H7 (cell line): ENCODE results near the gene CXorf49. TPM values are rescaled to one million over a fixed set of nuclear protein-coding genes. Genes with fewer than 3 reads are reported as not detected.
"Not testable (repeated sequence)": the region's sequence is repeated elsewhere in the genome, so short reads cannot be mapped to it uniquely, and the experiment has no call there.

Experiments
- DNase-seq: peaks from one replicate; pipeline ENCODE4 v3.0.0; 2012
- H3K27me3 ChIP-seq: 2 replicates; pipeline ENCODE4 v1.6.0; 2011; ENCODE audit warnings: mild to moderate bottlenecking, low read length; ENCODE audit not compliant: control insufficient read depth, insufficient read depth
- H3K36me3 ChIP-seq: replicated peaks from 2 replicates; pipeline ENCODE4 v1.5.1; 2011; ENCODE audit warnings: low read length; ENCODE audit not compliant: control insufficient read depth, insufficient read depth
- H3K4me3 ChIP-seq: 2 replicates; pipeline ENCODE4 v1.5.1; 2011; ENCODE audit warnings: low read depth, mild to moderate bottlenecking, control low read depth, low read length, moderate library complexity; ENCODE audit not compliant: insufficient read depth
- total RNA-seq: library from RNA; depleted of rRNA; stranded (reverse); fragments of >200 nt; shearing (Covaris generic); gene quantifications from 2 replicates; pipeline ENCODE4 v1.2.3, GENCODE V29; 2014; rRNA removed

The CXorf49 gene
- not detected in 2 replicates for total RNA-seq

DNA sequence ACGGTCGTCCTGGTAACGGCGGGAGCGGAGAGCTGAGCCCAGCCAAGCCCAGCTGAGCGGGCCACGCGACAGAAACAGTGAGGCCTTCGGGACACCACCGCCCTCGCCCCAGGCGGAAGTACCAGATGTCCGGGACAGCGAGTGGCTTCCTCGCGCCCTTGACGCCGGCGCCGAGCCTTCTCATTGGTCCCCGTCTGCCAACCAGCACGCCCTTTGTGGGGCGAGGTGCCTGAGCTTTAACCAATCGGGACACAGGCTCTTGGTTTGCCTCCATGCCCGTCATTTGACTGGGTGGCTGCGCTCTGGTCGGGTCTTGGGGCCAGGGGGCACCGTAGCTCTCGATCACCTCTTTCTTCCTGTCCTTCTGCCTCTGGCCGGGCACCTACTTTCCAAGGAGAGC lies at the start of gene CXorf49:
Gene CXorf49 (minus strand): TSS at position 101 of the 400 bp plus-strand sequence. CDS start 134 bp downstream, outside the sequence.
- H3K4me3 ChIP-seq, H3K27me3 ChIP-seq, H3K36me3 ChIP-seq, DNase-seq: not testable (repeated sequence)

DNA sequence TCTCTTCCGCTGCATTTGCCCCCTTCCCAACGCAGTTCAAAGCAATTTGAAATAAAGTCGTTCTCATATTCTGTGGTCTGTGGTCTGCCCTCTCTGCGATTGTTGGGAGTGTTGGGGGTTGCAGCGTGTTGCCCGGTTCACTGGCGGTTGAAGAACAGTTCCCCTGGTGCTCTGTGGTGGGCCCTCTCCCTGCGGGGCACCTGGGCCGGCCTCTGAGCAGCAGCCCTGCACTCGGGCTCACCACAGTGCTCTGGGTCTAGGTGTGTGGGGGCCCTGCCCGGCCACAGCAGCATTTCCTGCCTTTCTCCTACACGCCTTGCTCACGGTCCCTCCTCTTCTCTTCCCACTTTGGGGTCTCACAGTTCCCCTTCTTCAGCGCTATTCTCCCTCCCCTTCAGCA lies 49.0 kb upstream of the CXorf49 start:
- not testable (repeated sequence) for H3K4me3 ChIP-seq, DNase-seq, H3K27me3 ChIP-seq, H3K36me3 ChIP-seq

DNA sequence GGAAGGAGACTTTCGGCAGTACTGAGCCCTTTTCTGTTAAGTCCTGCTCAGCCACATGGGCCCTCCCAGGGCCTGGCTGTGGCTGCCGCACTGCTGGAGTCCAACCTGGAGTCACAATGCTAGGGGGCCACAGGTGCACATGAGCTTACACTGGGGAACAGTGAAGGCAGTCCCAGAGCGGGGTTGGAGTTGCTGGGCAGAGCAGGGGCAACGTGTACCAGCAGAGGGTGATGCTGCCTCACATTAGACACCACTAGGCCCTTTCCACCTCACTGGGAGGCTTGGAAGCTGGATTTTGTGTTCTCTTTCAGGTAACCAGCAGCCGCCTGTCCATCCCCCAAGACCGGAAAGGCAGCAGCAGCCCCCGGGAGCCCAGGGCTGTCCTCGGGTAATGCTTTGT lies 47.5 kb upstream of the CXorf49 start:
- not testable (repeated sequence) for DNase-seq, H3K36me3 ChIP-seq, H3K4me3 ChIP-seq, H3K27me3 ChIP-seq

DNA sequence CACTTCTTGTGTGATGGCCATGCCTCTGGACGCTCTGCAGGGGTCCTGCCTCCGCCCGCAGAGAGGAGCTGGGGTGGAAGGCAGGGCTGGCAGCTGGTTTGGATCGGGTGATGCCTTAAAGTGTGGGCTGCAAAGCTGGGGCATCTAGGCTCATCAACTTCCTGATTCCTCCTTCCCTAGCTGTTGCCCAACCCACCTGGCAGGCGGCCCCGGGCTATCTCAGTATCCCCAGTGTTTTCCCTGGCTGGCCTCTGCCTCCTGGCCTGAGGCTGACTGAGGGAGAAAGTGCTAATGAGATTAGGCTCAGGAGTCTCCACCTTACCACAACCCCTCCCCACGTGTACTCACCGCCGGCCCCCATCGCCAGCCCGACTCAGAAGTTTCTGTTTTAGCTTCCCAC lies 46.7 kb upstream of the CXorf49 start:
- H3K4me3 ChIP-seq, H3K36me3 ChIP-seq, H3K27me3 ChIP-seq, DNase-seq: not testable (repeated sequence)

DNA sequence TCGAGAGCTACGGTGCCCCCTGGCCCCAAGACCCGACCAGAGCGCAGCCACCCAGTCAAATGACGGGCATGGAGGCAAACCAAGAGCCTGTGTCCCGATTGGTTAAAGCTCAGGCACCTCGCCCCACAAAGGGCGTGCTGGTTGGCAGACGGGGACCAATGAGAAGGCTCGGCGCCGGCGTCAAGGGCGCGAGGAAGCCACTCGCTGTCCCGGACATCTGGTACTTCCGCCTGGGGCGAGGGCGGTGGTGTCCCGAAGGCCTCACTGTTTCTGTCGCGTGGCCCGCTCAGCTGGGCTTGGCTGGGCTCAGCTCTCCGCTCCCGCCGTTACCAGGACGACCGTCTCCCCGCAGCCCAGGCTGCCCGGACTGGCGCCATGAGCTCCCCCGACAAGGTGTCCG lies 45.0 kb upstream of the CXorf49 start, which contains the start of gene CXorf49B:
Gene CXorf49B (plus strand): TSS at position 301 of the 400 bp plus-strand sequence. CDS start 75 bp downstream, at position 376.
- H3K36me3 ChIP-seq = not testable (repeated sequence)

DNA sequence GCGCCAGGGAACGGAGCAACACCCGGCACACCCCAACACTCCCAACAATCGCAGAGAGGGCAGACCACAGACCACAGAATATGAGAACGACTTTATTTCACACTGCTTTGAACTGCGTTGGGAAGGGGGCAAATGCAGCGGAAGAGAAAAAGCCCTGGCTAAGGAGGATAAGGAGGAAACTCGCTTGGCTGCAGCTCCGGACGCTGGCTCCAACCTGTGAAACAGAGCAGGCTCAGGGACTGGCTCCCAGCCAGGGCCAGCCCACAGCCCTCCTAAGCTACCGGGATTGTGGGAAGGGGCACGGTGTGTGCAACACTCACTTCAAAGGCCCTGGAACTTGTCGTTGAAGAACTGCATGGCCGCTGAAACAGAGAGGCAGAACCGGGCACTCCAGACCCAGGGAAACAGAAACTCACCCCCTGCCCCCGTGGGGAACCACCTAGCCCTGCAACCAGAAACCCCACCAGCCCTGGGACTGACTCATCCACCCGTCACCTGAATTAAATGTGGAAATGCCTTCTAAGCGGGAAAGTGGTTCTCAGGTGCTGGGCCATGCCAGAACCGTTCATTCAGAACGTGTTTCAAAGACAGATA lies 42.7 kb upstream of the CXorf49 start:
- H3K27me3 ChIP-seq, DNase-seq, H3K36me3 ChIP-seq, H3K4me3 ChIP-seq: not testable (repeated sequence)

More for the DNA sequence above, 45.0 kb upstream of the CXorf49 start, which contains the start of gene CXorf49B:
- DNase-seq, H3K4me3 ChIP-seq, H3K27me3 ChIP-seq: not testable (repeated sequence)

DNA sequence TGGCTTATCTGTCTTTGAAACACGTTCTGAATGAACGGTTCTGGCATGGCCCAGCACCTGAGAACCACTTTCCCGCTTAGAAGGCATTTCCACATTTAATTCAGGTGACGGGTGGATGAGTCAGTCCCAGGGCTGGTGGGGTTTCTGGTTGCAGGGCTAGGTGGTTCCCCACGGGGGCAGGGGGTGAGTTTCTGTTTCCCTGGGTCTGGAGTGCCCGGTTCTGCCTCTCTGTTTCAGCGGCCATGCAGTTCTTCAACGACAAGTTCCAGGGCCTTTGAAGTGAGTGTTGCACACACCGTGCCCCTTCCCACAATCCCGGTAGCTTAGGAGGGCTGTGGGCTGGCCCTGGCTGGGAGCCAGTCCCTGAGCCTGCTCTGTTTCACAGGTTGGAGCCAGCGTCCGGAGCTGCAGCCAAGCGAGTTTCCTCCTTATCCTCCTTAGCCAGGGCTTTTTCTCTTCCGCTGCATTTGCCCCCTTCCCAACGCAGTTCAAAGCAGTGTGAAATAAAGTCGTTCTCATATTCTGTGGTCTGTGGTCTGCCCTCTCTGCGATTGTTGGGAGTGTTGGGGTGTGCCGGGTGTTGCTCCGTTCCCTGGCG lies 2.3 kb upstream of the CXorf49 start:
- DNase-seq, H3K27me3 ChIP-seq, H3K36me3 ChIP-seq, H3K4me3 ChIP-seq: not testable (repeated sequence)

DNA sequence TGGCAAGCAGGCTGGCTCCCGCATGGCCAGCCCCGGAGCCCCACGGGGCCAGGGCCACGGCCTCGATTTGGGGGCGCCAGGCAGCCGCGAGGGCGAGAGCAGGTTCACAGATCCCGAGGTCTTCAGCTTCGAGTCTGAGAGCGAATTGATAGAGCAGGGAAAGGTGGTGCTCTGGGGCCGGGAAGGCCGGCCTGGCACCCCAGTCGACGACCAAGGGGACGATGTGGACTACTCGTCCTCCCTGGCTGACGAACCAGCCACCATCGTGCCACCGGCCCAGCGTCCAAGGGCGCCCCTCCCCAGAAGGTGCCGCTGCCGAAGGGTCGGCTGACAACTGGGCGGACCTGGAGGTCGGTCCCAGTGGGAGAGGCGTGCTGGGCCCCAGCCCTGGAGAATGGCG lies 1.1 kb upstream of the CXorf49 start:
- H3K36me3 ChIP-seq, H3K4me3 ChIP-seq, DNase-seq, H3K27me3 ChIP-seq: not testable (repeated sequence)

DNA sequence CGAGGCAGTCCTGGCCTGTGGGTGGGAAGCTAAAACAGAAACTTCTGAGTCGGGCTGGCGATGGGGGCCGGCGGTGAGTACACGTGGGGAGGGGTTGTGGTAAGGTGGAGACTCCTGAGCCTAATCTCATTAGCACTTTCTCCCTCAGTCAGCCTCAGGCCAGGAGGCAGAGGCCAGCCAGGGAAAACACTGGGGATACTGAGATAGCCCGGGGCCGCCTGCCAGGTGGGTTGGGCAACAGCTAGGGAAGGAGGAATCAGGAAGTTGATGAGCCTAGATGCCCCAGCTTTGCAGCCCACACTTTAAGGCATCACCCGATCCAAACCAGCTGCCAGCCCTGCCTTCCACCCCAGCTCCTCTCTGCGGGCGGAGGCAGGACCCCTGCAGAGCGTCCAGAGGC lies 1.8 kb downstream of the CXorf49 start:
- H3K36me3 ChIP-seq, H3K27me3 ChIP-seq, DNase-seq, H3K4me3 ChIP-seq: not testable (repeated sequence)

DNA sequence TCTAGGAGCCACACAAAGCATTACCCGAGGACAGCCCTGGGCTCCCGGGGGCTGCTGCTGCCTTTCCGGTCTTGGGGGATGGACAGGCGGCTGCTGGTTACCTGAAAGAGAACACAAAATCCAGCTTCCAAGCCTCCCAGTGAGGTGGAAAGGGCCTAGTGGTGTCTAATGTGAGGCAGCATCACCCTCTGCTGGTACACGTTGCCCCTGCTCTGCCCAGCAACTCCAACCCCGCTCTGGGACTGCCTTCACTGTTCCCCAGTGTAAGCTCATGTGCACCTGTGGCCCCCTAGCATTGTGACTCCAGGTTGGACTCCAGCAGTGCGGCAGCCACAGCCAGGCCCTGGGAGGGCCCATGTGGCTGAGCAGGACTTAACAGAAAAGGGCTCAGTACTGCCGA lies 2.5 kb downstream of the CXorf49 start:
- H3K4me3 ChIP-seq, DNase-seq, H3K27me3 ChIP-seq, H3K36me3 ChIP-seq: not testable (repeated sequence)

DNA sequence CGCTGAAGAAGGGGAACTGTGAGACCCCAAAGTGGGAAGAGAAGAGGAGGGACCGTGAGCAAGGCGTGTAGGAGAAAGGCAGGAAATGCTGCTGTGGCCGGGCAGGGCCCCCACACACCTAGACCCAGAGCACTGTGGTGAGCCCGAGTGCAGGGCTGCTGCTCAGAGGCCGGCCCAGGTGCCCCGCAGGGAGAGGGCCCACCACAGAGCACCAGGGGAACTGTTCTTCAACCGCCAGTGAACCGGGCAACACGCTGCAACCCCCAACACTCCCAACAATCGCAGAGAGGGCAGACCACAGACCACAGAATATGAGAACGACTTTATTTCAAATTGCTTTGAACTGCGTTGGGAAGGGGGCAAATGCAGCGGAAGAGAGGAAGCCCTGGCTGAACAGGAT lies 4.0 kb downstream of the CXorf49 start:
- H3K36me3 ChIP-seq, H3K4me3 ChIP-seq, H3K27me3 ChIP-seq, DNase-seq: not testable (repeated sequence)

DNA sequence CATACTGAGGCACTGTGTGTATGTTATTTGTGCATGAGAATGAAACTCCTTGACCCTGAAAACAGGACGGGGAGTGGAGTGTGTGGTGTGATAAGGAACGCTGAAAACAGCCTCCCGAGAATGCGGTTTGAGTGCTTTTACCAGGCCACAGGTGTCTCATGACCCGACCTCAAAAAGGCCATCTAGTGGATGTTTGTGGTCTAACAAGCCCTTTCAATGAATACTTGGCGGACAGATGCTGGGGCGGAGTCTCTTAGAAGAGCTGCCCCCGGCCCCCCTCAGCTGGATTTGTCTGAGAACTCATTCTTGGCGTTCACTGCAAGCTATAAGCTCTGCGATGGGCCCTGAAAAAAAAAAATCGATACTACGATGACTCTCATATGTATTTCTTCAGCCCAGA lies 15.2 kb downstream of the CXorf49 start:
- H3K4me3 ChIP-seq, H3K27me3 ChIP-seq, DNase-seq, H3K36me3 ChIP-seq: not testable (repeated sequence)

DNA sequence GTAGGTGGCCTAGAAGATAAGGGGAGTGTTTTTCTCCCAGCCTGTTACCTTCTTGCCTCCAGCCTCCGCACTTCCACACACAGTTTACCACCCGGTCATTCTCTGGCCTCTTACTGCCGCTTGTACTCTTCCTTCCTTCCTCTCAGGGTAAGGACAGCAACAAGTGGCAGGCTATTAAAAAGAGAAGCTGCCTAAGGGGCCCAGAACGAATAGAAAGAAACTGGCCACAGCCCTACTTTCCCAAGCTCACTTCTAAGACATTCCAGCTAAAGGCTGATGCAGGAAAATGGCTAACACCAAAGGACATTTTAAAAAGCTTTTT lies 19.1 kb downstream of the CXorf49 start:
- H3K36me3 ChIP-seq, H3K27me3 ChIP-seq, H3K4me3 ChIP-seq, DNase-seq: not testable (repeated sequence)

DNA sequence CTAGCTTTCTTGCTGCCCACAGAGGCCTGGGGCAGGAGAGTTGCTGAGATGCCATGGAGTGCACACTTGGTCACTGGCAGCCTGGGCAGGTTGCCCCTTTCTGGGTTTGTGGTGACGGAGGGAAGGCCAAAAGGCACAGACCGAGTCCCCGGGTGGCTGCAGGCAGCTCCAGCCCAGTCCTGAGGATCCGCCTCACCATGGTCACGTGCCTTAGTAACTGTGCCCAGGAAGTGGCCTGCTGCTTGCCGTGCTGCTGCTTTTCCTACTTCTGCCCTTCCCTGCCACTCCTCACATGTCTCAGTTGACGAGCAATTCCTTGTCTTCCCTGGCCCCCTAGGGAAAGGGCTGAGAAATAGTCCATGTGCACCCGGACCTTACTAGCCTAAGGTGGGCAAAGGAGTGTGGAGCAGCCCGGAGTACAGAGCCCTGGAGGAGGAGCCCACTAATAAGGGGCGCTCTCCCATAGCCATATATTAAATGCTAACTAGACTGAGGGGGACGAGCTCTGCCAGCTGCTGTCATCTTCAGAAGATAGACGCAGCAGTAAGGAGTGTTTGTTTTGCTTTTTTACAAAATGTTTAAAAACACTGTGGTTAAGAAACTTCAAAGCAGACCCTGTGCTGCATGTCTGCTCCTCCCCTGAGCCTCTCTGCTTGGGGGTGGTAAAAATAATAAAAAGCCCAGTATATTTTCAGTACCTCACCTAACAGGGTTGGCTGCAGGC lies 19.6 kb downstream of the CXorf49 start:
- H3K36me3 ChIP-seq, DNase-seq, H3K4me3 ChIP-seq, H3K27me3 ChIP-seq: not testable (repeated sequence)
